ENCODE results near the gene SLC44A5.

- TF ChIP-seq CTCF (IDR thresholded peaks at IDR 0.05; ENCODE audit: low read depth, low read length, missing input control): no peak
- no peak for TF ChIP-seq ATF3 (IDR thresholded peaks at IDR 0.05)
- no peak for TF ChIP-seq FOXA1 (IDR thresholded peaks at IDR 0.05)
- no peak for TF ChIP-seq YY1 (IDR thresholded peaks at IDR 0.05)
- TF ChIP-seq, protein P1, sequence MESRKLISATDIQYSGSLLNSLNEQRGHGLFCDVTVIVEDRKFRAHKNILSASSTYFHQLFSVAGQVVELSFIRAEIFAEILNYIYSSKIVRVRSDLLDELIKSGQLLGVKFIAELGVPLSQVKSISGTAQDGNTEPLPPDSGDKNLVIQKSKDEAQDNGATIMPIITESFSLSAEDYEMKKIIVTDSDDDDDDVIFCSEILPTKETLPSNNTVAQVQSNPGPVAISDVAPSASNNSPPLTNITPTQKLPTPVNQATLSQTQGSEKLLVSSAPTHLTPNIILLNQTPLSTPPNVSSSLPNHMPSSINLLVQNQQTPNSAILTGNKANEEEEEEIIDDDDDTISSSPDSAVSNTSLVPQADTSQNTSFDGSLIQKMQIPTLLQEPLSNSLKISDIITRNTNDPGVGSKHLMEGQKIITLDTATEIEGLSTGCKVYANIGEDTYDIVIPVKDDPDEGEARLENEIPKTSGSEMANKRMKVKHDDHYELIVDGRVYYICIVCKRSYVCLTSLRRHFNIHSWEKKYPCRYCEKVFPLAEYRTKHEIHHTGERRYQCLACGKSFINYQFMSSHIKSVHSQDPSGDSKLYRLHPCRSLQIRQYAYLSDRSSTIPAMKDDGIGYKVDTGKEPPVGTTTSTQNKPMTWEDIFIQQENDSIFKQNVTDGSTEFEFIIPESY (IDR thresholded peaks at IDR 0.05): no peak
These were observed 3.0 kb upstream of the SLC44A5 start for GRCh38 chr1:75613916-75614315.
